Neural cell (in vitro differentiated cells): ENCODE measurements around the gene SECTM1.

Experiments used
- EP300 ChIP-seq: fragments of 450-650 bp; conservative IDR thresholded peaks from 2 replicates; pipeline ENCODE4 v1.6.1; 2014; ENCODE audit warnings: antibody characterized with exemption, mild to moderate bottlenecking, moderate library complexity; ENCODE audit not compliant: poor library complexity, severe bottlenecking
- EZH2 ChIP-seq: fragments of 200-600, 300-800 bp; shearing (Covaris generic), sonication (generic); IDR thresholded peaks from 2 replicates; pipeline ENCODE4 v1.6.1; 2014; ENCODE audit warnings: antibody characterized with exemption, low read length, borderline replicate concordance, mild to moderate bottlenecking; ENCODE audit not compliant: insufficient read depth, poor library complexity, severe bottlenecking
- POLR2AphosphoS5 ChIP-seq: IDR thresholded peaks from 2 replicates; pipeline ENCODE4 v1.6.1; 2012
- TF ChIP-seq, protein P1 (sequence below): fragments of 450-650 bp; IDR thresholded peaks from 2 replicates; pipeline ENCODE4 v1.5.1; 2014; ENCODE audit warnings: antibody characterized with exemption, mild to moderate bottlenecking, moderate library complexity; ENCODE audit not compliant: poor library complexity, severe bottlenecking
- TF ChIP-seq, protein P2 (sequence below): IDR thresholded peaks from 2 replicates; pipeline ENCODE4 v1.6.1; 2012; ENCODE audit warnings: borderline replicate concordance

DNA sequence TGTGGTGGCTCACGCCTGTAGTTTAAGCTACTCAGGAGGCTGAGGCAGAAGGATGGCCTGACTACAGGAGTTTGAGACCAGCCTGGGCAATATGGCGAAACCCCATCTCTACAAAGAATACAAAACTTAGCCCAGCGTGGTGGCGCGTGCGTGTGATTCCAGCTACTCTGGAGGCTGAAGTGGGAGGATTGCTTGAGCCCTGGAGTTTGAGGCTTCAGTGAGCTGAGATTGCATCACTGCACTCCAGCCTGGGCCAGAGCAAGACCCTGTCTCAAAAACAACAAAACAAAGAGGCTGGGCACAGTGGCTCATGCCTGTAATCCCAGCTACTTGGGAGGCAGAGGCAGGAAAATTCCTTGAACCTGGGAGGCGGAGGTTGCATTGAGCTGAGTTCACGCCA is 53.0 kb downstream of the SECTM1 start:
- TF ChIP-seq POLR2AphosphoS5 (no peak), EZH2 (no peak), EP300 (no peak)
- TF ChIP-seq, protein P1, sequence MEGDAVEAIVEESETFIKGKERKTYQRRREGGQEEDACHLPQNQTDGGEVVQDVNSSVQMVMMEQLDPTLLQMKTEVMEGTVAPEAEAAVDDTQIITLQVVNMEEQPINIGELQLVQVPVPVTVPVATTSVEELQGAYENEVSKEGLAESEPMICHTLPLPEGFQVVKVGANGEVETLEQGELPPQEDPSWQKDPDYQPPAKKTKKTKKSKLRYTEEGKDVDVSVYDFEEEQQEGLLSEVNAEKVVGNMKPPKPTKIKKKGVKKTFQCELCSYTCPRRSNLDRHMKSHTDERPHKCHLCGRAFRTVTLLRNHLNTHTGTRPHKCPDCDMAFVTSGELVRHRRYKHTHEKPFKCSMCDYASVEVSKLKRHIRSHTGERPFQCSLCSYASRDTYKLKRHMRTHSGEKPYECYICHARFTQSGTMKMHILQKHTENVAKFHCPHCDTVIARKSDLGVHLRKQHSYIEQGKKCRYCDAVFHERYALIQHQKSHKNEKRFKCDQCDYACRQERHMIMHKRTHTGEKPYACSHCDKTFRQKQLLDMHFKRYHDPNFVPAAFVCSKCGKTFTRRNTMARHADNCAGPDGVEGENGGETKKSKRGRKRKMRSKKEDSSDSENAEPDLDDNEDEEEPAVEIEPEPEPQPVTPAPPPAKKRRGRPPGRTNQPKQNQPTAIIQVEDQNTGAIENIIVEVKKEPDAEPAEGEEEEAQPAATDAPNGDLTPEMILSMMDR, result no peak
- TF ChIP-seq, protein P2, sequence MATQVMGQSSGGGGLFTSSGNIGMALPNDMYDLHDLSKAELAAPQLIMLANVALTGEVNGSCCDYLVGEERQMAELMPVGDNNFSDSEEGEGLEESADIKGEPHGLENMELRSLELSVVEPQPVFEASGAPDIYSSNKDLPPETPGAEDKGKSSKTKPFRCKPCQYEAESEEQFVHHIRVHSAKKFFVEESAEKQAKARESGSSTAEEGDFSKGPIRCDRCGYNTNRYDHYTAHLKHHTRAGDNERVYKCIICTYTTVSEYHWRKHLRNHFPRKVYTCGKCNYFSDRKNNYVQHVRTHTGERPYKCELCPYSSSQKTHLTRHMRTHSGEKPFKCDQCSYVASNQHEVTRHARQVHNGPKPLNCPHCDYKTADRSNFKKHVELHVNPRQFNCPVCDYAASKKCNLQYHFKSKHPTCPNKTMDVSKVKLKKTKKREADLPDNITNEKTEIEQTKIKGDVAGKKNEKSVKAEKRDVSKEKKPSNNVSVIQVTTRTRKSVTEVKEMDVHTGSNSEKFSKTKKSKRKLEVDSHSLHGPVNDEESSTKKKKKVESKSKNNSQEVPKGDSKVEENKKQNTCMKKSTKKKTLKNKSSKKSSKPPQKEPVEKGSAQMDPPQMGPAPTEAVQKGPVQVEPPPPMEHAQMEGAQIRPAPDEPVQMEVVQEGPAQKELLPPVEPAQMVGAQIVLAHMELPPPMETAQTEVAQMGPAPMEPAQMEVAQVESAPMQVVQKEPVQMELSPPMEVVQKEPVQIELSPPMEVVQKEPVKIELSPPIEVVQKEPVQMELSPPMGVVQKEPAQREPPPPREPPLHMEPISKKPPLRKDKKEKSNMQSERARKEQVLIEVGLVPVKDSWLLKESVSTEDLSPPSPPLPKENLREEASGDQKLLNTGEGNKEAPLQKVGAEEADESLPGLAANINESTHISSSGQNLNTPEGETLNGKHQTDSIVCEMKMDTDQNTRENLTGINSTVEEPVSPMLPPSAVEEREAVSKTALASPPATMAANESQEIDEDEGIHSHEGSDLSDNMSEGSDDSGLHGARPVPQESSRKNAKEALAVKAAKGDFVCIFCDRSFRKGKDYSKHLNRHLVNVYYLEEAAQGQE, result no peak
